NT2/D1 (cell line): ENCODE measurements around the gene TSPAN32.

ENCODE experiments used
- DNase-seq: peaks from one replicate; pipeline ENCODE4 v3.0.0-alpha.2; 2011; ENCODE audit warnings: low read depth, low spot score
- H3K27me3 ChIP-seq: 2 replicates; pipeline ENCODE4 v1.6.0; 2011; ENCODE audit warnings: mild to moderate bottlenecking; ENCODE audit not compliant: insufficient read length, insufficient read depth
- H3K36me3 ChIP-seq: 2 replicates; pipeline ENCODE4 v1.6.1; 2011; ENCODE audit warnings: mild to moderate bottlenecking, low read length, mixed read lengths; ENCODE audit not compliant: insufficient read depth, insufficient read length
- H3K4me1 ChIP-seq: 2 replicates; pipeline ENCODE4 v1.5.1; 2011; ENCODE audit not compliant: insufficient read depth, insufficient read length
- H3K4me3 ChIP-seq: 2 replicates; pipeline ENCODE4 v1.5.1; 2011; ENCODE audit warnings: low read depth; ENCODE audit not compliant: insufficient read length
- H3K9ac ChIP-seq: 2 replicates; pipeline ENCODE4 v1.6.0; 2011; ENCODE audit warnings: low read depth; ENCODE audit not compliant: insufficient read length
- H3K9me3 ChIP-seq: 2 replicates; pipeline ENCODE4 v1.5.1; 2011; ENCODE audit warnings: mild to moderate bottlenecking, low read length; ENCODE audit not compliant: insufficient read depth
- SUZ12 ChIP-seq: IDR thresholded peaks from 2 replicates; pipeline ENCODE4 v1.6.1; 2011; ENCODE audit not compliant: insufficient read length, insufficient read depth; ENCODE audit errors: extremely low read depth
- YY1 ChIP-seq: IDR thresholded peaks from 2 replicates; pipeline ENCODE4 v1.6.1; 2011; ENCODE audit not compliant: insufficient read length, insufficient read depth
- ZNF274 ChIP-seq: IDR thresholded peaks from 2 replicates; pipeline ENCODE4 v1.6.1; 2011; ENCODE audit warnings: mild to moderate bottlenecking, low read depth, low read length

TSPAN32 gene

DNA sequence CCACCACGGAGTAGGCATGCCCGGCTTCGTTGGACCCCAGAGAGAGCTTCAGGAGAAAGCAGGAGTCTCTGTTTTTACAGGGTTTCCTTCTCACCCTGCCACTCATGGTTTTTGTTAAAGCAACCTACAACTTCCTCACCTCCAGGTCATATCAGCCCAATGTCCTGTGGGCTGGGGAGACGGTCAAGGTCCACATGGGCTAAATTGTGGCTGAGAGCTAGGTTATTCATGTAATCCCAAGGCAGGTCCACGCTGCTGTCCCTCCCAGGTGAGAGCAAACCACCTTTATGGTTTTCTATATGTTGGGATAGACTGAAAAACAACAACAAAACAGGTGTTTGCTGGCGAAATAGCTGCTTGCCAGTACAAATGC, 19.5 kb downstream of the TSPAN32 start:
- Histone ChIP-seq H3K9me3 (no peaks in the 10 kb centered on the region), H3K27me3 (no peaks in the 10 kb centered on the region), H3K36me3 (no peaks in the 10 kb centered on the region), H3K4me3 (no peak overlapping the region), H3K9ac (no peak overlapping the region), H3K4me1 (peaks cover 3% of the 10 kb centered on the region)
- TF ChIP-seq ZNF274, result no peak
- TF ChIP-seq YY1, result no peak
- no peak for TF ChIP-seq SUZ12
- DNase-seq, result no peak

GRCh38 chr11:2325123-2325522, 23.3 kb downstream of the TSPAN32 start:
- Histone ChIP-seq H3K36me3 (no peaks in the 10 kb centered on the region), H3K4me3 (no peak overlapping the region), H3K4me1 (no peaks in the 10 kb centered on the region), H3K9ac (no peak overlapping the region), H3K9me3 (peaks cover 7% of the 10 kb centered on the region; the same call in 1 of the 2 replicates), H3K27me3 (no peaks in the 10 kb centered on the region)
- TF ChIP-seq YY1 (no peak), ZNF274 (no peak), SUZ12 (no peak)
- DNase-seq, result no peak

- TF ChIP-seq ZNF274 (no peak), YY1 (no peak), SUZ12 (no peak)
- no peaks in the 10 kb centered on the region for H3K27me3 ChIP-seq
- H3K4me3 ChIP-seq, result no peak overlapping the region
- no peaks in the 10 kb centered on the region for H3K4me1 ChIP-seq
- H3K9ac ChIP-seq, result no peak overlapping the region
- H3K9me3 ChIP-seq, result peaks cover 13% of the 10 kb centered on the region
- H3K36me3 ChIP-seq, result no peaks in the 10 kb centered on the region
- DNase-seq, result no peak
Measured at GRCh38 chr11:2325719-2326118, 23.9 kb downstream of the TSPAN32 start.

GRCh38 chr11:2327032-2327431, 25.2 kb downstream of the TSPAN32 start:
- TF ChIP-seq SUZ12 (no peak), YY1 (no peak), ZNF274 (no peak)
- H3K9ac ChIP-seq, result no peak overlapping the region
- H3K4me1 ChIP-seq, result no peaks in the 10 kb centered on the region
- peaks cover 24% of the 10 kb centered on the region for H3K9me3 ChIP-seq
- no peak overlapping the region for H3K4me3 ChIP-seq
- H3K27me3 ChIP-seq, result no peaks in the 10 kb centered on the region
- no peak for DNase-seq
- H3K36me3 ChIP-seq, result no peaks in the 10 kb centered on the region

DNA sequence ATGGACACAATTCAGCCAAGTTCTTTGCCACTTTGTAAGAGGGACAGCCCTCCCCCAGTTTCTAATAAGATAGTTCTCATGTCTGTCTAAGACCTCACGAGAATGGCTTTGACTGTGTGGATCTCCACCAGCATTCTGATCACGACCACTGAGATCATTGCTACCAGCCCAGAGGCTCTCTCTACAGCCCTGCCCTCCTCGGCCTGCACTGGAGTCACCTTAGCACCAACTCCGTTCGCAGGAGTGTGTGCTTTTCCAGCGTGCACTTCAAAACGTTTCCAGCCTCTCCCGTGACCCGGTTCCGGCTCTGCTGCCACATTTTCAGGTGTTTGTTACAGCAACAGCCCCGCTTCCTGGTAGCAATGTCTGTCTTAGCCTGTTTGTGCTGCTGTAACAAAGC, 26.2 kb downstream of the TSPAN32 start:
- Histone ChIP-seq H3K4me1 (no peaks in the 10 kb centered on the region), H3K36me3 (no peaks in the 10 kb centered on the region), H3K4me3 (no peak overlapping the region), H3K9ac (no peak overlapping the region), H3K9me3 (peaks cover 24% of the 10 kb centered on the region), H3K27me3 (no peaks in the 10 kb centered on the region)
- no peak for DNase-seq
- no peak for TF ChIP-seq SUZ12
- no peak for TF ChIP-seq YY1
- no peak for TF ChIP-seq ZNF274

DNA sequence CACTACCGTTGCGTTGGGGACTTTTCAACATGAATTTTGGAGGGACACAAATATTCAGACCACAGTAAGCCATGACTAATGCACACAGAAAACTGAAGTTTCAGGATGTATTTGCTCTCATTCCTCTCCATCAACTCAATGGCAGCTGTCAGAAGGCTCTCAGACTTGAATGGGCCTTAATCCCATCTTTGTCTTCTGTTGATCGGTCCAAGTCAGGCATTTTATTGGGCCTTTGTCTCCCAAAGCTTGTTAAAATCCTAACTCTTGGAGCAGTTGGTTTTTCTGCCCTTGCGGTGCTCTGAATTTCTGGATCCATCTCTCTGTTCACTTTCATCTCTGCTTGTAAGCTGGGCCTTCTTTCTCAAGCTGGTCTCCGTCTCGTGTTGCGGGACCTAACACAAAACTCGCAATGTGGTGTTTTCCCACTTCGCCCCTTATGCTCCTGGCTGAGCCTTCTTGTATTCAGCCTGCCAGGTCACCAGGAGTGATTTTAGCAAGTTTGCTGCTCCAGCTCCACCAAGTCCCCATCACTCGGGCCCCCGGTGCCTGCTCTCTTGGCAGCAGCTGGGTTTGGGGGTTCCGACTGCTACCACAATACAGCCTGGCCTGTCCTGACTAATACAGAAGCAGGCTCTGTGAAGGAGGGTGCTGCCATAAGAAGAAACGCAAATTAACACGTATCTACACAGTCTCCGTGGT, 27.0 kb downstream of the TSPAN32 start:
- DNase-seq, result no peak
- Histone ChIP-seq H3K4me3 (no peak overlapping the region), H3K9ac (no peak overlapping the region), H3K4me1 (no peaks in the 10 kb centered on the region), H3K27me3 (no peaks in the 10 kb centered on the region), H3K36me3 (no peaks in the 10 kb centered on the region), H3K9me3 (peaks cover 24% of the 10 kb centered on the region)
- TF ChIP-seq YY1, result no peak
- no peak for TF ChIP-seq SUZ12
- TF ChIP-seq ZNF274, result no peak

DNA sequence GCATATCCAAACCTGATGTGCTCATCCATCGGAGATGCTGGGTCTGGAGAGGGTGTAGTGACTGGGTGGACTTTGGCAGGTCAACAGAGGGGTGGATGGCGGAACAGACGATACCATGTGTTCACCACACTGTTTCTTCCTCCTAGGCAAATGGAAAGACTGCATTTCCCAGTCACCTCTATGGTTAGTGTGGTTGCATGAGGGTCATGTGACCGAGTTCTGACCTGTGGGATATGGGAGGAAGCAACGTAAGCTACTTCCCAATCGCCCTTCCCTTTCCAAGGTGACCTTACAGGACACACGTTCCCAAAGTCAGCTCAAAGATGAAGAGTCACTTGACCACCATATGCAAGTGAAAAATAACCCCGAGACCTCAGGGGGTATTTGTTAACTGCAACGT, 27.7 kb downstream of the TSPAN32 start:
- Histone ChIP-seq H3K4me3 (no peak overlapping the region), H3K9me3 (peaks cover 24% of the 10 kb centered on the region), H3K27me3 (no peaks in the 10 kb centered on the region), H3K9ac (no peak overlapping the region), H3K36me3 (no peaks in the 10 kb centered on the region), H3K4me1 (no peaks in the 10 kb centered on the region)
- TF ChIP-seq SUZ12 (no peak), ZNF274 (no peak), YY1 (no peak)
- DNase-seq, result no peak
